HCT116 (cell line): ENCODE data around the gene ERC2.

Experiments used
- MAX ChIP-seq: IDR thresholded peaks from 2 replicates; pipeline ENCODE4 v1.6.1; 2012
- POLR2AphosphoS5 ChIP-seq: IDR thresholded peaks from 2 replicates; pipeline ENCODE4 v1.6.1; 2011; ENCODE audit warnings: mild to moderate bottlenecking, low read depth, low read length, moderate library complexity

GRCh38 chr3:55616803-55617202, 851.5 kb downstream of the ERC2 start:
- TF ChIP-seq POLR2AphosphoS5 (no peak), MAX (no peak)
